Forelimb muscle (tissue), 1 donor: Measurements from ENCODE around the gene APBB3. TPM values are rescaled to one million over a fixed set of nuclear protein-coding genes. Genes with fewer than 3 reads are reported as not detected.
"Not testable (repeated sequence)": the region's sequence is repeated elsewhere in the genome, so short reads cannot be mapped to it uniquely, and the experiment has no call there.

Experiments
- DNase-seq: peaks from one replicate; pipeline ENCODE4 v3.0.0-alpha.2; 2013; ENCODE audit warnings: low read depth
- polyA plus RNA-seq: library from polyadenylated mRNA; unstranded; fragments of 120-200 nt; gene quantifications from one replicate; pipeline ENCODE4 v1.2.1, GENCODE V29; 2013; ENCODE audit not compliant: insufficient read length

Gene APBB3, protein sequence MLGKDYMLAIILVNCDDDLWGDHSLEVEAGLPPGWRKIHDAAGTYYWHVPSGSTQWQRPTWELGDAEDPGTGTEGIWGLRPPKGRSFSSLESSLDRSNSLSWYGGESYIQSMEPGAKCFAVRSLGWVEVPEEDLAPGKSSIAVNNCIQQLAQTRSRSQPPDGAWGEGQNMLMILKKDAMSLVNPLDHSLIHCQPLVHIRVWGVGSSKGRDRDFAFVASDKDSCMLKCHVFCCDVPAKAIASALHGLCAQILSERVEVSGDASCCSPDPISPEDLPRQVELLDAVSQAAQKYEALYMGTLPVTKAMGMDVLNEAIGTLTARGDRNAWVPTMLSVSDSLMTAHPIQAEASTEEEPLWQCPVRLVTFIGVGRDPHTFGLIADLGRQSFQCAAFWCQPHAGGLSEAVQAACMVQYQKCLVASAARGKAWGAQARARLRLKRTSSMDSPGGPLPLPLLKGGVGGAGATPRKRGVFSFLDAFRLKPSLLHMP
- polyA plus RNA-seq: 25.4 TPM

DNA sequence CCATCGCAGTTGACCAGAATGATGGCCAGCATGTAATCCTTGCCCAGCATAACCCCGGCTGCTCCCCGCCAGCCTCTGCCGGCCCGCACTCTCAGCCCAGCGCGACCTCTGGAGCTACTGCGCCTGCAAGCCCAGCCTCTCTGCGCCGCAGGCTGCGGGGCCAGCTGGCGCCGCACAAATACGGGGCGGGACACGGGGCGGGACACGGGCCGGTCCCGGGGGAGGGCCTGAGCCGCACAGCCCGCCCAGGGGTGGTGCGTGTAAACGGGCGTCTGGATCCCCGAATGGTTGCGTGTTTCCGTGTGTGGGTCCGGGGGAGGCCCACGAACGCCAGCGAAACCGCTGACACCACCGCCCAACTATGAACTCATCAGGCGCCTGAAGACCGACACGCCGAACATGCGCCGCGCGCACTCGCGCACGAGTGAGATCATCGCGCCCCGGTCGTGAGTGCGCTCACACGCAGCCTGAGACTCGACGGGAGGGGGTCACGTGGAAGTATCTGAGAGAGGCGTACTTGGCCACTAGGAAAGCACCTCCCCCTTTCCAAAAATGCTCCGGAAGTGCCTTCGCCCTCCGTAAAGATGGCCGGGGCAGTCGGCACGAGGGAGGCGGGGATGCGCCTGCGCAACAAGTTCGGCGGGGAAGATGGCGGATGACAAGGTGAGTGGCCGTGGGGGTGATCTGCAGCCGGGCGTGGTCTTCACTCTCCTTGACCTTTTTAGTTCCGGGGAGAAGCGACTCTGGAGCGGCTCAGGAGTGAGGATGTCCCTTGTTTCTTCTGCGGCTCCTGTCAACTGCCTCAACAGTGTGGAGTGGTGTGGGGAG lies at the start of gene APBB3, which contains the start of gene SLC35A4:
Gene APBB3 (minus strand): TSS at position 403 of the 828 bp plus-strand sequence. CDS start 353 bp downstream, at position 50.
Gene SLC35A4 (plus strand): TSS at position 633 of the 828 bp plus-strand sequence. CDS start 2,342 bp downstream, outside the sequence.
- DNase-seq: peak; percentile 97

DNA sequence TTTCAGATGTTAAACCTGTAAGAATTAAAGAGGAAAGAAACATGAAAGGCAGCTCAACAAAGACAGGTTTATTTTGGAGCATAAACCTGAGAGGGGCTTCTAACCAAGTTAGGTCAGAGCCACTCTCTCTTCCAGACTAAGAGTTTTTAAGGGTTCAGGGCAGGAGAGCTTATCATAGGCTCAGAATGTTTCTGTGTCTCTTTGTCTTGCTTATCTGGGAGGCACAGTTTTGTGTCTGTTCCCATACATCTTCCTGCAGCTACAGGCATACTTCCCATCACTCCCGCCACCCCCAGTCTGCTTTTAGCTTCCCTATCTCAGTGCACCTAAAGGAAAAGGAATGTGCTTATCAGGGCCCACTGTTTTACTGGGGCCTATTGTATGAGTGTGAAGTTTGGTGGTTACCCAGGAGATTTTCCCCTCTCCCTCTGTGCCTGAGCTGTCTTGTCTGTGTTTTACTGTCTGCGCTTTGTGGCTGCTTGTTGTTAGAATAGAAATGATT lies 46.7 kb upstream of the APBB3 start:
- no peak for DNase-seq

DNA sequence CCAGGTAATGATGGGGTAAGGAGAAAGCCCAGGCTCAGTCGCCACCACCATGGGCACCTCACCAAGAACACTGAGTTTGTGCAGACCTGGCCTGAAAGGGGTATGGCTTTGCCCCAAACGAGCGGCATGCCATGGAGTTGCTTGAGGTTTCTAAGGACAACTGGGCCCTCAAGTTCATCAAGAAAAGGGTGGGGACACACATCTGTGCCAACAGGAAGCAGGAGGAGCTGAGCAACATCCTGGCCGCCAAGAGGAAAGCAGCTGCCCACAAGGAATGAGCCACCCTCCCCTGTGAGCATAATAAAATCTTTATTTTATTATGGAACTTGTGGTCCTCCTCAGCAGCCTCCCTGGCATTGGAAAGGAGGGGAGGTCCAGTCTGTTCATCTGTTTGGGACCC lies 44.7 kb upstream of the APBB3 start:
- no peak for DNase-seq

DNA sequence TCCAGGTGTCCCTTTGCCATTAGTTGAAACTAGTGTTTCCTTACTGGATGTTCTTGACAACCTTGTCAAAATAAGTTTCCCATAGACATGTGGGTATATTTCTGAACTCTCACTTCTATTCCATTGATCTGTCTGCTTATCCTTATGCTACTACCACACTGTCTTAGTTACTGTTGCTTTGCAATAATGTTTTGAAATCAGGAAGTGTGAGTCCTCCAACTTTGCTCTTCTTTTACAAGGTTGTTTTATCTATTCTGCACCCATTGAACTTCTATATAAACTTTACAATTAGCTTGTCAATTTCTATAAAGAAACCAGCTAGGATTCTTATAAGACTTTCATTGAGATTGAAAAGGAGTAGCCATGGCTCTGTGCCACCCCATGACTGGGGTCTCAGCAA lies 44.3 kb upstream of the APBB3 start:
- DNase-seq: no peak

DNA sequence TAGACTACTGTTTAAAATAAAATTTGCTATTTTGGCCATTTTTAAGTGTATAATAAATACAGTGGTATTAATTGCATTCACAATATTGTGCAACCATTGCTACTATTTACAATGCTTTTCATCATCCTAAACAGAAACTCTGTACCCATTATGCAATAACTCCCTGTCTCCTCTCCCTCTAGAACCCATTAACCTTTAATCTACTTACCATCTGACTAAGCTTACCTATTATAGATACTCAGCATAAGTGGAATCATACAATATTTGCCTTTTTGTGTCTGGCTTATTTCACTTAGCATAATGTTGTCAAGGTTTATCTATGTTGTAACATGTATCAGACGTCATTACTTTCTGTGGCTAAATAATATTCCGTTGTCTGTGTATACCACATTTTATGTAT lies 42.6 kb upstream of the APBB3 start:
- no peak for DNase-seq

DNA sequence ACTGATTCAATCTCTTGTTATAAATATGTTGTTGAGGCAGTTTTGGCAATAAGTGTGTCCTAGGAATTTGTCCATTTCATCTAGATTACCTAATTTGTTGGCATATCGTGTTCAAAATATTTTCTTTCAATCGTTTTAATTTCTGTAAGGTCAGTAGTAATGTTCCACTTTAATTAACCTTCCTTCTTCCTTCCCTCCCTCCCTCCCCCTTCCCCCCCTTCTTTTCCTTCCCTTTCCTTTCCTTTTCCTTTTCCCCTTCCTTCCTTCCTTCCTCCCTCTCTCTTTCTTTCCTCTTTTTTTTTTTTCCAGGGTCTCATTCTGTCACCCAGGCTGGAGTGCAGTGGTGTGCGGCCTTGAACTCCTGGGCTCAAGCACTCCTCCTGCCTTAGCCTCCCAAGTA lies 41.5 kb upstream of the APBB3 start:
- no peak for DNase-seq

DNA sequence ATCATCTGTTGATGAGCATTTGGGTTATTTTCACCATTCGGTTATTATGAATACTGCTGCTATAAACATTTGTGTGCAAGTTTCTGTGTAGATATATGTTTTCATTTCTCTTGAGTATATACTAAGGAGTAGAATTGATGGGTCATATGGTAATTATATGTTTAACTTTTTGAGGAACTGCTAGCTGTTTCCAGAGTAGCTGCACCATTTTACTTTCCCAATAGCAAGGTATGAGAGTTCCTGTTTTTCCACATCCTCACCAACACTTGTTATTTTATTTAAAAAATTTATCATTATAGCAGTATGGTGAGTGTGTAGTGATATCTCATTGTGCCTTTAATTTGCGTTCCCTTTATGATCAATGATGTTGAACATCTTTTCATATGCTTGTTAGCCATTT lies 39.3 kb upstream of the APBB3 start:
- DNase-seq: no peak

DNA sequence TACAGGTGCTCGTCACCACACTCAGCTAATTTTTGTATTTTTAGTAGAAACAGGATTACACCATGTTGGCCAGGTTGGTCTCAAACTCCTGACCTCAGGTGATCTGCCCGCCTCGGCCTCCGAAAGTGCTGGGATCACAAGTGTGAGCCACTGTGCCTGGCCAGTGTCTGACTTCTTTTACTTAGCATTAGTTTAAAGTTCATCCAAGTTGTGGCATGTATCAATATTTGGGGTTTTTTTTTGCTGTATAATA lies 39.0 kb upstream of the APBB3 start:
- DNase-seq: not testable (repeated sequence)

DNA sequence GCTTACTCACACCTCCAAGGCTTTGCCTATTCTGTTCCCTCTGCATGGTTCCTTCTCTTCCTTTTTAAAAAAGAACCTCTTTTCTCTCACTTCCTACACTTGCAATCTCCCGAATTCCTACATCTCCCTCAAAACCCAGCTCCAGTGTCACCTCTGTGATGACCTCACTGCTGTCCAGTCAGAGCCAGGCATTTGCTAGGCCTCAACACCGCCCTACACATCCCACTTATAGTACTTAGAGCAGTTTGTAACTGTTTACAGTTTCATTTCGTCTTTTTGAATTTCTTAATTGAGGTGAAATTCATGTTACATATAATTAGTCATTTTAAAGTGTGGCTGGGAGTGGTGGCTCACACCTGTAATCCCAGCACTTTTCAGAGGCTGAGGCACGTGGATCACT lies 37.7 kb upstream of the APBB3 start:
- no peak for DNase-seq

DNA sequence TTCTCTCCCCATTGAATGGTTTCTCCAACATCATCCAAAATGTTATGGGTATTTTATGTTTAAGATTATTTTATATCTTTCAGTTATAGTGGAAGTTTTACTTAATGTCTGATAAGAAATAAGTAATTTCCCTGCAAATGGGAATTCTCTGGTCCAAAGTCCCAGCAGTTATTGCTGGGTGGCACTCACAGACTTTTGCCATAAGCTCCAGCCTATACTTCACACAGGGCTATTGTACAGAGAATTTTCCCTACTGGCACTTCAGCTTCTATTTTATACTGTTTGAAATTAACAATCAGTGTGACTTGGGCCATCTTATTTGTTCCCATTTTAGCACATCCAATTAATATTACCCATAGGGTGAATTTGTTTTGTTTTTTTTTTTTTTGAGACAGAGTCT lies 35.7 kb upstream of the APBB3 start:
- no peak for DNase-seq

DNA sequence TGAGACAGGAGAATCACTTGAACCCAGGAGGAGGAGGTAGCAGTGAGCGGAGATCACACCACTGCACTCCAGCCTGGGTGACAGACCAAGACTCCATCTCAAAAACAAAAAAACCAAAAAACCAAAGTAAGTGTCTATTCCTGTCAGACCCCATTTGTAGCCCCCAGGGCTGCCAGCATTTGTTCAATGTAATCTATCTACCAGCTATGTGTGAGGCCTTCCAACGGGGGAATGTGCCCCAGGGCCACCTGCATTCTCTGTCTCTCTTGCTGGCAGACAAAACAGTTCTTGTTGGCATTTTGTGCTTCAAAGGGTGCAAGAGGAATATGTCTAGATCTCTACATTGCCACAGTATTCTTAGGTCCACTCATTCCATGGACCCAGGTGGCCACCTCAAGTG lies 34.4 kb upstream of the APBB3 start:
- no peak for DNase-seq

DNA sequence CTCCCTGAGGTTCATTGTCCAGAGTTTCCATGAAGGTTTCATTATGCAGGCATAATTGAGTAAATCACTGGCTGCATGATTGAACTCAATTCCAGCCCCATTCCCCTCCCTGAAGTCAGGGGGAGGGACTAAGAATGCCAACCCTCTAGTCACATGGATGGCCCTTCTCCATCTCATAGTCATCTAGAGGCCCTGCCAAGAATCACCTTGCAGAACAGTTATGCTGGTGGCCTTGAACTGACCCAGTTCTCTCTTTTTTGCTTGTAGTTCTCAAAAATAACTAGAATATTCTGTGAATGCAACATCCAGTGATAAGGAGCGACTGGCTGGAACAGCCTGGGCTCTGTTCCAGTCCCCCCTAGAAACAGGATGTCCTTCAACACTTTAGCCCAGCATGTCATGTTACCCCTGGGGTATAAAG lies 31.9 kb upstream of the APBB3 start:
- DNase-seq: no peak

DNA sequence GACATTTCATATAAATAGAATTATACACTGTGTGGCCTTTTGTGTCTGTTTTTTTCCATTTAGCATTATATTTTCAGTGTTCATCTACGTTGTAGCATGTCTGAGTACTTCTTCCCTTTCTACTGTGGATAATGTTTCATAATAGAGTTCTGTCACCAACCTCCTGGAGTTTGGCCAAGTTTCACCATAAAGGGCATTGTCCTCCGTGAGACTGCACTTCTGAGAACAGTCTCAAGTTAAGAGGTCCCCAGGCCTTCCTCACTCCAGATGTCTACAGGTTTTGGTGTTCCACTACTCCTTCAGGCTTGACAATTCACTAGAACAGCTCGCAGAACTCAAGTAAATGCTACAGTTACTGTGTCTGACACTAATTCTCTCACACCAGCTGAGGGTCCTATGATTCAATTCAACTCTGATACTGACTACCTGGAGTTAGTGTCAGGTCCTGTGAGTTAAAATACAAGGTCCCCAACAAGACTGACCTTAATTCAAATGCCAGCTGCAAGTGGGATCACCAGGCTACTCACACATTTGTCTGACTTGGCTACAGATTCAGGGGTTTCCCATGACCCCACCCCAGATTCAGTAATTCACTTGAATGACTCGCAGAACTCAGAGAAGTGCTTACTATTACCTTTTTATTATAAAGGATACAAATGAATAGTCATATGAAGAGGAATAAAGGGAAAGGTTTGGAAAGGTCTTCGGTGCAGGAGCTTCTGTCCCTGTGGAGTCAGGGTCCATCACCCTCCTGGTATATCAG lies 31.3 kb upstream of the APBB3 start:
- DNase-seq: no peak

DNA sequence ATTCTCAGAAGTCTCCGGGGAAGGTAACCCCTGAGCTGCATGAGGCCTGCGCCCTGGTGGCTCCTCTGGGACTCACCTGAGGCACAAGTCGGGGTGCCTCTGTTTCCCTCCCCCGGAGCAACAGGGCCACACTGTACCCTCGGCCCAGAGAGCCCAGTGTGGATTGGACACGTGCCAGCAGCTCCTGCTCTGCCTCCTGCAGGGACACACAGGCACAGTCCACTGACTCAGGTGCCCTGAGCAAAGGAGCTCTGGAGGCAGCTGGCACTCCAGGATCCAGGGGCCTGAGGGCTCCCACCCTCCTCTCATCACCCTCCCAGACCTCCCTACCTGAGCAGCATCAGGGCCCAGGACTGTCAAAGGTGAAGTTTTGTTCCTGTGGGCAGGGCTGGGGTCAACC lies 29.8 kb upstream of the APBB3 start:
- DNase-seq: no peak

DNA sequence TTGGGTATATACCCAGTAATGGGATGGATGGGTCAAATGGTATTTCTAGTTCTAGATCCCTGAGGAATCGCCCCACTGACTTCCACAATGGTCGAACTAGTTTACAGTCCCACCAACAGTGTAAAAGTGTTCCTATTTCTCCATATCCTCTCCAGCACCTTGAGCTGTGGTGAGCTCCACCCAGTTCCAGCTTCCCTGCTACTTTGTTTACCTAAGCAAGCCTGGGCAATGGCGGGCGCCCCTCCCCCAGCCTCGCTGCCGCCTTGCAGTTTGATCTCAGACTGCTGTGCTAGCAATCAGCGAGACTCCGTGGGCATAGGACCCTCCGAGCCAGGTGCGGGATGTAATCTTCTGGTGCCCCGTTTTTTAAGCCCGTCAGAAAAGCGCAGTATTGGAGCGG lies 28.7 kb upstream of the APBB3 start:
- DNase-seq: not testable (repeated sequence)

DNA sequence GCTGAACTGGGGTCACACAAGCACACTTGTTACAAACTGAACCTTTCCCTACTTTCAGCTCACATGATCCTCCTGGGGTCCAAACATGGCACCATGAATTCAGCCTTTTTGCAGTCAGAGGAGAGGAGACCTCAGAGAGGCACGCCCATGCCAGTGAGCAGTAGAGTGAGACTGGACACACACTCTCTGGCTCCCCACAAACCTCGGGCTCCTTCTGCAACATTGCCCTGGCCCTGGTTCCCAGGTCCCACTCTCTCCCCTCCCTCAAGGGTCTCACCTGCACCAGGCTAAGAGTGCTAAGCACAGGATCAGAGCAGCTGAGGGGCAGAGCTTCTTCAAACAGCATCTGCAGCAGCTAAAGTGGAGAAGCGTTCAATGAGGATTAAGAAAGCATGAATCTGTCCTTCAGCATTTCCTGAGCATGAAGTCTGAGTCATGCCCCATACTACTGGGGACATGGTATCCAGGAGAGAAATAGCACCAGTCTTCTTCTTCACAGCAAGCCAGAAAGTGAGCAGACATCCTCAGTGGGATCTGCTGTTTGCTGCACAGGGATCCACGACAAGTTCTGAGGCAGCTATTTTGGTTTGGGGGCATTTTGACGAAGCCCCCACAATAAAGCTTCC lies 27.5 kb upstream of the APBB3 start:
- DNase-seq: no peak

DNA sequence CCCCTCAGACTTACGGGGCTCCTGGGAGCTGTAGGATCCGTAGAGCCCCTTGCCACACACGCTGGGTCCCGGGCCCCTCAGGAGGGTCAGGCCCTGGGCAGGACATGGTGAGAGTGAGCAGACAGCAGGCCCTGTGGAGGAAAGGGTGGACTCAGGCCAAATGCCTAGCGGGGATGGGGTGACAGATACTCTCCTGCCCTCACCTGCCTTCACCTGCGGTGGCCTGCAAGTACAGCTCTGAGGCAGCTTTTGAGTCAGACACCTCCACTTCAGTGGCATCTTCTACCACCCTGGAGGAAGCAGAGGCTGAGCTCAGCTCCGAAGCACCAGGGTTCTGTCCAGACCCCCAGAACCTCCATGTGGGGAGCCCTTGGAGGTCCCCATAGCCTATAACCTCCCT lies 26.5 kb upstream of the APBB3 start:
- no peak for DNase-seq

DNA sequence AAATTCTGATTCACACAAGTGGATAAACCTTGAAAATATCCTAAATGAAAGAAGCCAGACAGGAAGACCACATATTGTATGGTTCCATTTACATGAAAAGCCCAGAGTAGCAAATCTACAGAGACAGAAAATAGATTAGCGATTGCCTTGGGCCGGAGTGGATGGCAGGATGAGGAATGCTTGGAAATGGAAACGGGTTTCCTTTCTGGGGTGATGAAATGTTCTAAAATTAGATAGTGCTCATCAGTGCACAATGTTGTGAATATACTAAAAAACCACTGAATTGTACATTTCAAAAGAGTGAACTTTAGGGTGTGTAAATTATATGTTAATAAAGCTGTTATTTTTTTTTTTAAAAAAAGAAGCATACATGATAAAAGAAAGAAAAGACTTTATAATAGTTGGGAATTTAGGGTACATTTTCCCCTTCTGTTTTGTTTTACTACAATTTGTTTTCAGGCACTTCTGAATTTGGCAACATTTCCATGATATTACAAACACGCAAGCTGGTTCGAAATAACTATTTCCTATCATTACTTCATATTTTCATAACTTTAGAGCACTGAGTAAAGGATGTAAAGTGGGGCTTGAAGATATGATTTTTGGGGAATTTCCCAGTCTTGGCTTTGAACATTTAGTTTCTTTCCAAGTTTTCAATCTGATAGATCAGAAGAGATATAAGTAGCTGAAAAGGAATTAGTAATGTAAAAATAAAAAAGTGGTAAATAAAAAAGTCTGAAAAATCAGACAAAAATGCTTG lies 24.1 kb upstream of the APBB3 start:
- DNase-seq: no peak

DNA sequence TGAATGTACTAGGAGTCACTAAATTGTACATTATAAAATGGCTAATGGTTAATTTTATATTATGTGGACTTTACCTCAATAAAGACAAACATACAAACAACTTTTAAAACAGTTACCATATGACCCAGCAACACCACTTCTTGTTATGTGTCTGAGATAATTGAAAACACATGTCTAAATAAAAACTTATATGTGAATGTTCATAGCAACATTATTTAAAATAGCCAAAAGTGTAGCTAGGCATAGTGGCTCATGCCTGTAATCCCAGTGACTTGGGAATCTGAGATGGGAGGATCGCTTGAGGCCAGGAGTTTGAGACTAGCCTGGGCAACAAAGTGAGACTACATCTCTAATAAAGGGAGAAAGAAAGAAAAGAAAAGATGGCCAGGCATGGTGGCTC lies 23.1 kb upstream of the APBB3 start:
- DNase-seq: no peak

DNA sequence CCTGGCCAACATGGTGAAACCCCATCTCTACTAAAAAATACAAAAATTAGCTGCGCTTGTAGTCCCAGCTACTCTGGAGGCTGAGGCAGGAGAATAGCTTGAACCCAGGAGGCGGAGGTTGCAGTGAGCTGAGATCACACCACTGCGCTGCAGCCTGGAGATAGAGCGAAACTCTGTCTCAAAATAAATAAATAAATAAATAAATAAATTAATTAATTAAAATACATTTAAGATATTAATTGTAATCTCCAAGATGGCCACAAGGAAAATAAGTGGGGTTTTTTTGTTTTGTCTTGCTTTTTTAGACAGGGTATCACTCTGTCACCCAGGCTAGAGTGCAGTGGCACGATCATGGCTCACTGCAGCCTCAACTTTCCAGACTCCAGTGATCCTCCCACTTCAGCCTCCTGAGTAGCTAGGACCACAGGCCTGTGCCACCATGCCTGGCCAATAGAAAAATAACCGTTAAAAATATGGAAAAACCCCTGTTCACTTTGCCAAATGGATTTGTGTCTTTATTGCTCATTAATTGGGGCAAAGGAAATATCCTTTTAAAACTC lies 14.9 kb upstream of the APBB3 start:
- not testable (repeated sequence) for DNase-seq
